Body of pancreas (tissue), 4 donors: ENCODE data around the gene CNDP2. TPM values are rescaled to one million over a fixed set of nuclear protein-coding genes. Genes with fewer than 3 reads are reported as not detected.
A peak's percentile ranks its signal among the peaks of the same experiment; 100 is the strongest.

Experiments
- ATAC-seq: fragments of 150-250 bp; one replicate; pipeline ENCODE4 v1.9.1; 2016
- DNase-seq, 4 donors: peaks; one replicate each; pipeline ENCODE4 v3.0.0-alpha.2; 2019
- H3K27ac ChIP-seq, 4 donors: fragments of 200-600 bp; sonication (generic); 1 replicate in 3 of 4; 2 replicates in 1 of 4; pipeline versions ENCODE4 v1.5.1 to v1.6.1; 2016 to 2019; ENCODE audit warnings: mild to moderate bottlenecking in 1 of 4, mixed read lengths in 1 of 4, moderate library complexity in 1 of 4
- H3K27me3 ChIP-seq, 2 donors: fragments of 200-600 bp; sonication (generic); one replicate each; pipeline ENCODE4 v1.6.0; 2016; ENCODE audit warnings: mild to moderate bottlenecking in 1 of 2
- H3K36me3 ChIP-seq, 2 donors: fragments of 200-600 bp; sonication (generic); replicated peaks in 1 of 2; 2 replicates each; pipeline ENCODE4 v1.5.1; 2016; ENCODE audit warnings: low read depth in 2 of 2; ENCODE audit not compliant: insufficient read depth in 1 of 2
- H3K4me1 ChIP-seq: fragments of 200-600 bp; sonication (generic); one replicate; pipeline ENCODE4 v1.6.0; 2016
- H3K4me3 ChIP-seq, 2 donors: fragments of 200-600 bp; sonication (generic); 1 replicate in 1 of 2; 2 replicates in 1 of 2; pipeline ENCODE4 v1.5.1; 2016 to 2019
- H3K9me3 ChIP-seq, 3 donors: fragments of 200-600 bp; sonication (generic); 1 replicate in 2 of 3; 2 replicates in 1 of 3; pipeline ENCODE4 v1.5.1; 2016
- POLR2A ChIP-seq, 3 donors: fragments of 450-650 bp; IDR thresholded peaks; one replicate each; pipeline ENCODE4 v1.6.1; 2016; ENCODE audit warnings: antibody characterized with exemption in 3 of 3, mild to moderate bottlenecking in 2 of 3
- WGBS, 2 donors: methylation state at CpG; one replicate each; pipeline ENCODE4 v1.1.5; 2017; 5-methylcytosine and 5-hydroxymethylcytosine counted together
- intact Hi-C: fragments of 100-400 bp; cut with DNase I; formaldehyde crosslinking; loops from one replicate; pipeline ENCODE4 v1.15.1; 2023
- total RNA-seq, 2 donors: library from RNA; depleted of rRNA; stranded (reverse); fragments of >200 nt; gene quantifications; one replicate each; pipeline ENCODE4 v1.1.0, GENCODE V29; 2016
- TF ChIP-seq, protein P1 (sequence below), 7 experiments: fragments of 450-650 bp in 4 of 7; fragments of 200-600 bp in 3 of 7; sonication (generic) in 3 of 7; IDR thresholded peaks; one replicate each; pipeline ENCODE4 v1.5.1; 2016 to 2019; ENCODE audit warnings: antibody characterized with exemption in 7 of 7

The CNDP2 gene
- total RNA-seq, 2 donors from 2014 or later = 83.0 to 145 TPM

DNA sequence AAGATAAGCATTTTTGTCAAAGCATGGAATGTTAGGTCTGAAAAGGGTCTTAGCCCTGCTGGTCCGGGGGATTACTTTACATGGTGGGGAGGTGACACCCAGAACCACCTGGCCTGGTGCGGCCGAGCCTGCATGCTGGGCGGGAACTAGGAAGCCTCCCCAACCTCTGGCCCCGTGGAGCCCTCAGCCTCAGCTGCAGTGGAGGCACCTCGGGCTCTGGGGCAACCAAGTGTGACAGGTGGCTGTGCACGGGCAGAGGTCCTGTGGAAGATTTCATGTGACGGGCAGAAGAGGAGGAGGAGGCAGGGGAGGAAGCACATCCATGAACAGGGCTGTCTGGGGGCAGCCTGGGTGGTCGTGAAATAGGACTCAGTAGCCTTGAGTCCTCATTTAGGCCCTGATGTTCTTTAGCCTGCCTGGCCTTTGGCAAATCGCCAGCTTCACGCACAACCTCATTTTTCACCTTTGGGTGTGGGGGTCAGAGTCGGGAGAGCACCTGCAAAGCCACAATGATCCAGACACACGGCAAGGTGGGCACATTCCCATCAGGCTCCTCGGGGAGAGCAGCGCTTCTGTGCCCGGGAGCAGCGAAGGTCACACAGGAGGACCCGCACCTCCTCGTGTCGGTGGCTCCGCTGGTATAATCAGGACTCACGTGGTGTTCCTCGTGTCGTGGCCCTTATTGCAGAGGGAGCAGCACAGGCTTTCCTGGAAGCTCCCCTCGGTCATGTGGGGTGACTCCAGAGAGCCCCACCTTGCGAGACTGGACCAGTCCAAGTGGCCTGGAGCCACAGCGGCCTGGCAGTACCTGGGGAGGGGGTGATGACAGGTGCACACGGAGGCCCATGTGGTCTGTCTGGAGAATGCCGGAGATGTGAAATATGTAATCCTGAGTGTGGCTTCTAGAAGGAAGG is 13.9 kb downstream of the CNDP2 start:
- Histone ChIP-seq H3K4me3 (no peak overlapping the region), H3K9me3 (no peaks in the 10 kb centered on the region), H3K27me3 (no peaks in the 10 kb centered on the region), H3K36me3 (peaks cover 6 to 24% of the 10 kb centered on the region in 2 donors), H3K4me1 (peaks cover 65% of the 10 kb centered on the region), H3K27ac (peak overlapping the region in 1 of 4 donors; percentile 6)
- no peak for TF ChIP-seq POLR2A (IDR thresholded peaks at IDR 0.05)
- TF ChIP-seq, protein P1, sequence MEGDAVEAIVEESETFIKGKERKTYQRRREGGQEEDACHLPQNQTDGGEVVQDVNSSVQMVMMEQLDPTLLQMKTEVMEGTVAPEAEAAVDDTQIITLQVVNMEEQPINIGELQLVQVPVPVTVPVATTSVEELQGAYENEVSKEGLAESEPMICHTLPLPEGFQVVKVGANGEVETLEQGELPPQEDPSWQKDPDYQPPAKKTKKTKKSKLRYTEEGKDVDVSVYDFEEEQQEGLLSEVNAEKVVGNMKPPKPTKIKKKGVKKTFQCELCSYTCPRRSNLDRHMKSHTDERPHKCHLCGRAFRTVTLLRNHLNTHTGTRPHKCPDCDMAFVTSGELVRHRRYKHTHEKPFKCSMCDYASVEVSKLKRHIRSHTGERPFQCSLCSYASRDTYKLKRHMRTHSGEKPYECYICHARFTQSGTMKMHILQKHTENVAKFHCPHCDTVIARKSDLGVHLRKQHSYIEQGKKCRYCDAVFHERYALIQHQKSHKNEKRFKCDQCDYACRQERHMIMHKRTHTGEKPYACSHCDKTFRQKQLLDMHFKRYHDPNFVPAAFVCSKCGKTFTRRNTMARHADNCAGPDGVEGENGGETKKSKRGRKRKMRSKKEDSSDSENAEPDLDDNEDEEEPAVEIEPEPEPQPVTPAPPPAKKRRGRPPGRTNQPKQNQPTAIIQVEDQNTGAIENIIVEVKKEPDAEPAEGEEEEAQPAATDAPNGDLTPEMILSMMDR (IDR thresholded peaks at IDR 0.05) = no peak
- peak in 1 of 4 donors; percentile 10 for DNase-seq
- 81 to 83% methylated on average over 29 of the region's 29 CpGs for WGBS, 2 donors
- intact Hi-C loops = no loop called here
- no peak for ATAC-seq

DNA sequence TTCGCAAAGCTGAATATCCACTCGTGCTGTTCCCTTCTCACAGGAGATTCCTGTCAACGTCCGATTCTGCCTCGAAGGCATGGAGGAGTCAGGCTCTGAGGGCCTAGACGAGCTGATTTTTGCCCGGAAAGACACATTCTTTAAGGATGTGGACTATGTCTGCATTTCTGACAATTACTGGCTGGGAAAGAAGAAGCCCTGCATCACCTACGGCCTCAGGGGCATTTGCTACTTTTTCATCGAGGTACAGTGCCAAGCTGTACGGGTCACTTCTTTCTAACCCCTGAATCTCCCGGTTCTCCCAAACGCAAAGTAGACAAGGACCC is 14.6 kb downstream of the CNDP2 start:
- Histone ChIP-seq H3K9me3 (no peaks in the 10 kb centered on the region), H3K4me3 (no peak overlapping the region), H3K27me3 (no peaks in the 10 kb centered on the region), H3K36me3 (peaks cover 6 to 24% of the 10 kb centered on the region in 2 donors), H3K4me1 (peaks cover 58% of the 10 kb centered on the region), H3K27ac (peak overlapping the region in 1 of 4 donors; percentile 6)
- ATAC-seq = no peak
- WGBS, 2 donors = 91 to 94% methylated on average over 12 of the region's 12 CpGs
- DNase-seq = no peak
- no peak for TF ChIP-seq POLR2A (IDR thresholded peaks at IDR 0.05)
- TF ChIP-seq, protein P1 (IDR thresholded peaks at IDR 0.05) = no peak
- intact Hi-C loops = no loop called here

DNA sequence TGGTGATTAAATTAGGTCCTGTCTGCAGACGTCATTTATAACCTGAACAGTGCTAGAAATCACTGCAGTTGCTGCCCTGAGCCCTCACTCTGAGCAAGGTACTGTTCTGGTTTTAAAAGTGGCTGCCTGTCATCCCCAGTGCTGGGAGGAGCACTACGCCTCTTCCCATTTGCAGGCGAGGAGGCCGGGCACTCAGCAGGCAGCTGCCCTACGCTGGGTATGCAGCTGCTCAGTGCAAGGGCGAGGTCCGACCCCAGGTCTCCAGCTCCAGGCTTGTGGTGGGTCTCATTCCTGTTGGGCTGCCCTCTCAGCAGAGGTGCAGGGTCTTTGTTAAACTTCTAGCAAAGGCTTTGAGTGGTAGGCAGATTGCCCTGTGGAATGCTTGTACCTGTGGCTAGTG is 15.7 kb downstream of the CNDP2 start:
- 60 to 77% methylated on average over 2 to 7 of the region's 7 CpGs for WGBS, 2 donors
- TF ChIP-seq, protein P1 (IDR thresholded peaks at IDR 0.05) = no peak
- TF ChIP-seq POLR2A (IDR thresholded peaks at IDR 0.05) = no peak
- H3K36me3 ChIP-seq = peaks cover 15 to 21% of the 10 kb centered on the region in 2 donors
- no peak for ATAC-seq
- intact Hi-C loops = no loop called here
- peak in 1 of 4 donors; percentile 10 for DNase-seq
- no peak overlapping the region for H3K4me3 ChIP-seq
- peak overlapping the region in 3 of 4 donors; percentile 10 to 41 (median 35) for H3K27ac ChIP-seq
- H3K27me3 ChIP-seq = no peaks in the 10 kb centered on the region
- no peaks in the 10 kb centered on the region for H3K9me3 ChIP-seq
- peaks cover 50% of the 10 kb centered on the region for H3K4me1 ChIP-seq

DNA sequence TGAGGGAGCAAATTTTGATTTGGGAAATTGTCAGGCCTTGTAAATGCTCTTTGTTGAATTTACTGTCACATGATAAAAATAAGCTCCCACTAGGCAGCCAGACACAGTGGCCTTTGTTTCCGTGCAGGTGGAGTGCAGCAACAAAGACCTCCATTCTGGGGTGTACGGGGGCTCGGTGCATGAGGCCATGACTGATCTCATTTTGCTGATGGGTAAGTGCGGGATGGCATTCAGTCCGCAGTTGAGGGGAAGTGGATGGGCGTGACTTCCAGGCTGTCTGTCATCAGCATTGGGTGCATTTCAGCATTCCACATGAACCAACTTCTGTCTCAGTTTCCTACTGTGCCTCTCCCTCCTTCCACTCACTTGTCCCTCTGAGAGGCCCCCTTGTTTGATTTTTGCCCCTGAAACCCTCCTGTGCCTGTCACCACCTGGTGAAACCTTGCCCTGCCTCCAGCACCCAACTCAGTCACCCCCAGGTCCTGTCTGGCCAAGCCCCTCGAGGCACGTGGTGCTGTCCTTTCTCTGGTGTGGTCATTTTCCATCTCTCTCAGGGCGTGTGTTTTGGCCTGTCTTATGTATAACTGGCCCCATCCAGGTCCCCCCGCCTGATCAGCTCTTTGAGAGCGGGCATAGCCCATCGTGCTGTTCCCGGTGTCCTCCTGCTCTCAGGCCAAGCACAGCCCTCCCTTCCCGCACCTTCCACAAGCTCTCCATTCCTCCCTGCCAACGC is 16.3 kb downstream of the CNDP2 start:
- H3K27me3 ChIP-seq = no peaks in the 10 kb centered on the region
- intact Hi-C loops = no loop called here
- H3K36me3 ChIP-seq = peaks cover 15 to 24% of the 10 kb centered on the region in 2 donors
- DNase-seq = peak in 1 of 4 donors; percentile 11
- no peak for ATAC-seq
- H3K4me1 ChIP-seq = peaks cover 43% of the 10 kb centered on the region
- 79 to 85% methylated on average over 15 of the region's 15 CpGs for WGBS, 2 donors
- no peaks in the 10 kb centered on the region for H3K9me3 ChIP-seq
- H3K27ac ChIP-seq = peak overlapping the region in 3 of 4 donors; percentile 10 to 44 (median 35)
- TF ChIP-seq POLR2A (IDR thresholded peaks at IDR 0.05) = no peak
- TF ChIP-seq, protein P1 (IDR thresholded peaks at IDR 0.05) = no peak
- no peak overlapping the region for H3K4me3 ChIP-seq
